Measurements from ENCODE around the gene RBM26.
"Not testable (repeated sequence)": the region's sequence is repeated elsewhere in the genome, so short reads cannot be mapped to it uniquely, and the experiment has no call there.

Gene RBM26

DNA sequence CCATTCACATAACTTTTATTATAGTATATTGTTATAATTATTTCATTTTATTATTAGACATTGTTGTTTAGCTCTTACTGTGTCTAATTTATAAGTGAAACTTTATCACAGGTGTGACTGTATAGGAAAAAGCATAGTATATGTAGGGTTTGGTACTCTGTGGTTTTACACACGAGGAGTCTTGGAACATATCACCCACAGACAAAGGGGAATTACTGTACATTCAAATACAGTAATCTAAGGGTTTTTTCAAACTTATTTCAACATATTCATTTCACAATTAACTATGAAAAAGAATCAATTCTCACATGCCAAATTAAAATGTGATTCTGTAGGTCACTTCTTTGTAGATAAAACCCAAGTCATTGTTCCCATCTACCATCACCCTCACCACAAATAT lies 46.0 kb downstream of the RBM26 start:
- no peak overlapping the region for H3K4me3 ChIP-seq (ENCODE audit: low read depth, low read length)
- TF ChIP-seq, protein P1, sequence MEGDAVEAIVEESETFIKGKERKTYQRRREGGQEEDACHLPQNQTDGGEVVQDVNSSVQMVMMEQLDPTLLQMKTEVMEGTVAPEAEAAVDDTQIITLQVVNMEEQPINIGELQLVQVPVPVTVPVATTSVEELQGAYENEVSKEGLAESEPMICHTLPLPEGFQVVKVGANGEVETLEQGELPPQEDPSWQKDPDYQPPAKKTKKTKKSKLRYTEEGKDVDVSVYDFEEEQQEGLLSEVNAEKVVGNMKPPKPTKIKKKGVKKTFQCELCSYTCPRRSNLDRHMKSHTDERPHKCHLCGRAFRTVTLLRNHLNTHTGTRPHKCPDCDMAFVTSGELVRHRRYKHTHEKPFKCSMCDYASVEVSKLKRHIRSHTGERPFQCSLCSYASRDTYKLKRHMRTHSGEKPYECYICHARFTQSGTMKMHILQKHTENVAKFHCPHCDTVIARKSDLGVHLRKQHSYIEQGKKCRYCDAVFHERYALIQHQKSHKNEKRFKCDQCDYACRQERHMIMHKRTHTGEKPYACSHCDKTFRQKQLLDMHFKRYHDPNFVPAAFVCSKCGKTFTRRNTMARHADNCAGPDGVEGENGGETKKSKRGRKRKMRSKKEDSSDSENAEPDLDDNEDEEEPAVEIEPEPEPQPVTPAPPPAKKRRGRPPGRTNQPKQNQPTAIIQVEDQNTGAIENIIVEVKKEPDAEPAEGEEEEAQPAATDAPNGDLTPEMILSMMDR (IDR thresholded peaks at IDR 0.05; ENCODE audit: low read depth, low read length) = no peak

DNA sequence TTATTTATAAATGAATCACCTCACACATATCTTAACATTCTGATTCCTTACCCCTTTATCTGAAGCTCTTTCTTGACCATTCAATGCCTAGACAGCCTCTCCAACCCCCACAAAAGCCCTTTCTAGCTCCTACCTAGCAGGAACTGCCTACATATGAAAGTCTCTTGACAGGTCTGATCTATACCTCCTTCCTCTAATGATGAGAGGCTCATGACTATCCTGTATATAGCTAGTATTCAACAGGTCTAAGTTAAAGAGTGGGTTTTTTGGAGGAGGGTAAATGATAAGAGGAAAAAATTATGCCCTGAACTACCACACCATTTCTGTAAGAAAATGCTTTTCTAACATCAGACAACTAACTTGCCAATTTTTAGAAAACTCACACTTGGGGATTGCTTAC lies 47.0 kb downstream of the RBM26 start:
- TF ChIP-seq, protein P1 (IDR thresholded peaks at IDR 0.05; ENCODE audit: low read depth, low read length) = no peak
- no peak overlapping the region for H3K4me3 ChIP-seq (ENCODE audit: low read depth, low read length)

DNA sequence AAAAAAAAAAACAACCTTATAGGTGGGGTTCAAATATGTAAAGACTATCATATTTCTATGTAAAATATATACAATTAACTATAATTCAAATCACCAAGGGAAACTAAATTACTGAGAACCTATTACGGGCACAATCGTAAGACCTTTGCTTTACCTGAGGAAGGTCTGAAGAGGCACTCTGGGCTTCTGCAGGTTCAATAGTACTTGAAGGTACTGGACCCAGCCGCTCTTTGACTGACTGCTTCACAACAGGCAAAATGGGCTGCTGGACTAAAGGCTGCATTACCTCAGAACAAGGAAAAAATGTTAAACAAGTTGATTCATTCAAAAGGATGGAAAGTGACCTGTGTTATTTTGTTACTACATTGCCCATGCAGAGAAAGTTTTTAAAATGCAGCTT lies 51.8 kb downstream of the RBM26 start:
- TF ChIP-seq, protein P1 (IDR thresholded peaks at IDR 0.05; ENCODE audit: low read depth, low read length) = no peak
- no peak overlapping the region for H3K4me3 ChIP-seq (ENCODE audit: low read depth, low read length)

DNA sequence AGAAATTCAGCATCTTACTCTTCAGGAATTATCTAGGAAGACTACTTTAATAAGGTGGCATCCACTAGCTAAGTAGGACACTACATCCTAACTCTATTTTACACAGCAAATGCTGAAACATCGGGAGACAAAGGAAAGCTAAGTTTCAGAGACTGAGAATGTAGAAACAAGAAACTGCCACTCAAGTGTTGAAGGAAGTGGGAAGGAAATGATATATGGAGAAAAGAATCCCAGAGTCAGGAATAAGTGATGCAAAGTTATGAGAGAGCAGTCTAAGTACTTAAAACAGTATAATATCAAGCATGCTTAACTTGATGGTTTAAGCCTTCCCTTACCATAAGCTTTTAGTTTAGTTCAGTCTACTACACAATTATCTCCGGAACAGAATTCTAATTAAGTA lies 52.4 kb downstream of the RBM26 start:
- TF ChIP-seq, protein P1 (IDR thresholded peaks at IDR 0.05; ENCODE audit: low read depth, low read length) = no peak

DNA sequence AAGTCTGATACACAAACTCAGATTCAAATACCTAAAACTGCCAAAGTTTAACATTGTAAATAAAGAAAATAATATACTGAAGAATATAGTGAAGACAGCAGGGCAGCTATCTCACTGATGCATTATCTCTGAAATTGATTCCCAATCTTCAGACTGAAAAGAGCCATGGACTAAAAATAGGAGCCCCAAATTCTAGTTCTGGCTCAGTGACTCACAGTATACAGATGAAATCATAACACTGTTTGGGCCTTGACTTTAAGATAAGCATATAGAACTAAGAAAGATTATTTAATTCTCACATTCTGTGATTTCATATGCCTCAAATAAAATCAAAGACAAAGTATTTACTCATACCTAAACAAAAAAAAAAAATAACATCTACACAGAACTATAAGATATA lies 53.9 kb downstream of the RBM26 start:
- TF ChIP-seq, protein P1 (IDR thresholded peaks at IDR 0.05; ENCODE audit: low read depth, low read length) = no peak
- no peak overlapping the region for H3K4me3 ChIP-seq (ENCODE audit: low read depth, low read length)

More for the DNA sequence above, 52.4 kb downstream of the RBM26 start:
- no peak overlapping the region for H3K4me3 ChIP-seq (ENCODE audit: low read depth, low read length)

DNA sequence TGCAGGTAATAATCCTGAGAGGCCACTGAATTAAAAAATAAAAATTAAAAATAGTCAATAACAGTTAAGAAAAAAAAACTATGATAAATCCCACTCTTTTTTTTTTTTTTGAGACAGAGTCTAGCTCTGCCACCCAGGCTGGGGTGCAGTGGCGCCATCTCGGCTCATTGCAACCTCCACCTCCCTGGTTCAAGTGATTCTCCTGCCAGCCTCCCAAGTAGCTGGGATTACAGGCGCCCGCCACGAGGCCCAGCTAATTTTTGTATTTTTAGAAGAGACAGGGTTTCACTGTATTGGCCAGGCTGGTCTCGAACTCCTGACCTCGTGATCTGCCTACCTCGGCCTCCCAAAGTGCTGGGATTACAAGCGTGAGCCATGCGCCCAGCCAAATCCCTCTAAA lies 56.4 kb downstream of the RBM26 start:
- not testable (repeated sequence) for H3K4me3 ChIP-seq (ENCODE audit: low read depth, low read length)

DNA sequence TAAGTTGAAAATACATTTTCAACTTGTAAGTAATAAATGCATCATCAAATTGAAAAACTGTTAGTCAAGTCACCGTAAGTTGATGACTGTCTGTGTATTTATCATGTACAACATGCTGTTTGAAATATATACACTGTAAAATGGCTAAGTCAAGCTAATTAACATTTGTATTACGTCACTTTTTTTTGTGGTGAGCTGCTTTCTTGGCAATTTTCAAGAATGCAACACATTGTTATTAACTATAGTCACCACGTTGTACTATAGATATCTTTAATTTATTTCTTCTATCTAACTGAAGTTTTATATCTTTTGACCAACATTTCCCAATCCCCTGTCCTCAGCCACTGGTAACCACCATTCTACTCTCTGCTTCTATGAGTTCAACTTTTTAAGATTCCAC lies 57.0 kb downstream of the RBM26 start:
- TF ChIP-seq, protein P1 (IDR thresholded peaks at IDR 0.05; ENCODE audit: low read depth, low read length) = no peak
- no peak overlapping the region for H3K4me3 ChIP-seq (ENCODE audit: low read depth, low read length)

DNA sequence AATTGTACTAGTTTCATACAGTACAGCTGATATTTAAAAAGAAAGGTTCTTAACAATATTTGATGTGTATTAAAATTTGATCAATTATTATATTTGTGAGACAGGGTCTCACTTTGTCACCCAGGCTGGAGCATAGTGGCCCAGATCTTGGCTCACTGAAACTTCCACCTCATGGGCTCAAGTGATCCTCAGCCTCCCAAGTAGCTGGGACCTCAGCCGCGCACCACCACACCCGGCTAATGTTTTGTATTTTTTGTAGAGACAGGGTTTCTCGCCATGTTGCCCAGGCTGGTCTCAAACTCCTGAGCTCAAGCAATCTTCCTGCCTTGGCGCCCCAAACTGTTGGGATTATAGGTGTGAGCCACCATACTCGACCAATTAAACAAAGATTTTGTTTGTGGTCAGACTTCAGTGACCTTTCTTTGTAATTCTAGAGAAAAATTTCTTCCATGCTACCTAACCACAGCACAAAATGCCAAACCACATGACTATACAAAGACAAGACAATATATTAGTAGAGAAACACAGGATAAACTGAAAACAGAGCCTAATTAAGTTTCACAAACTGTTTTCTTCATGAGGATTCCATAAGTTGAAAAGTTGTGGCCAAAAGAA lies 59.6 kb downstream of the RBM26 start:
- H3K4me3 ChIP-seq (ENCODE audit: low read depth, low read length) = no peak overlapping the region
- TF ChIP-seq, protein P1 (IDR thresholded peaks at IDR 0.05; ENCODE audit: low read depth, low read length) = no peak

All from WI38 (cell line).